Measurements from ENCODE around the gene CTDP1.

Gene CTDP1

DNA sequence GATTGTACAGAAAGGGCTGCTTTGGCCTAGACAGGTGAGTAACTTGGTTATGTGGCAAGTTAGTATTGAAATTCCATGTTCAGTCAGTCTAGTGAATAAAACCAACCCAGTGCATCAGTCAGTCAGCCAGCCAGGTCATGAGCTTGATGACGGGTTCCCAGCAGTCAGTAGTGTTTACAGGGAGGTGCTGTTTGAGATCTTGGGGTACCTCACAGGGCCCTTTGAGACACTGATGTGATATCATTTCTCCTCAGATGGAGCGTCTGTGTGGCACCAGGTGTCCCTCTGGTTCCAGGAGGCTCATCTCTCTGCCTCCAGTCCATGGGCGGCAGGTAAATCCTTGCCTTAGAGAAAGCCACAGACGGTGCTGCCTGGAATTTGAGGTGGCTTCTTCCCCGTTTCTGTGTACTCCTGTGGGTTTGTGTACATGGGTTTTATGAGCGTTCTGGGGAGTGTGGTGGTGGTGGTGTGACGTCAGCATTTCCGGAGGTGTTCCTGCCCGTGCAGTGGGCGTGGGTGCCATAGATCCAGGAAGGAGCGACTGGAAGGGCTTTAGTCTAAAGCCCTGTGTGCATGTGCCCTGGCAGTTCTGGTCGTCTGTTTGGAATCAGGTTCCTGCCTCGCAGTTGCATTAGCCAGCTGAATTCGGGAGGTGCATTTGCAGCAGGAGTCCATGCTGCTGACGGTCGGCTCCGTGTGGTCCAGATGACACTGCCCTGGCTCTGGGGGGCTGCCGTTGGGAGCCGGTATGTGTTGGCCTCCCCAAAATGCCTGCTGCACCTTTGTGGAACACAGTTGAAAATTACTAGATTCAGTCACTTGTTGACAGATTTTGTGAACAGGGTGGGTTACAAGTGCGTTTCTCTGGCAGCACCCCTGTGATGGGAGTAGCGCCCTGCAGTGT lies 2.1 kb downstream of the CTDP1 start:
- no peak for DNase-seq (ENCODE audit: low read depth)

DNA sequence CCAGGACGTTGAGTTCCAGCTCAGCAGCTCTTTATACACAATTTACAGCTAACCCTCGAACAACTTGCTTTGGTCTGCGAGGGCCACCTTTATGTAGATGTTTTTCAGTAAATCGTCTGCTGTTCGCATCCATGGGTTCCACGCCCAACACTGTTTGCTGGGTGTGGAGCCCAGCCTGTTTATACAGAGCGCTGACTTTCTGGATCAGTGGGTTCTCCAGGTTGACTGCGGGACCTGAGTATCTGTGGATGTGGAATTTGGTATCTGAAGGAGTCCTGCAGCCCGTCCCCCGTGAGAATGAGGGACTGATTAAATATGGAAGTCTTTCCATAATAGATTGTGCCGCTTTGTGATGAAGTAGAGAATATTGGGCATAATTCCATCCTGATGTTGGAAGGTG lies 2.9 kb downstream of the CTDP1 start:
- no peak for DNase-seq (ENCODE audit: low read depth)

DNA sequence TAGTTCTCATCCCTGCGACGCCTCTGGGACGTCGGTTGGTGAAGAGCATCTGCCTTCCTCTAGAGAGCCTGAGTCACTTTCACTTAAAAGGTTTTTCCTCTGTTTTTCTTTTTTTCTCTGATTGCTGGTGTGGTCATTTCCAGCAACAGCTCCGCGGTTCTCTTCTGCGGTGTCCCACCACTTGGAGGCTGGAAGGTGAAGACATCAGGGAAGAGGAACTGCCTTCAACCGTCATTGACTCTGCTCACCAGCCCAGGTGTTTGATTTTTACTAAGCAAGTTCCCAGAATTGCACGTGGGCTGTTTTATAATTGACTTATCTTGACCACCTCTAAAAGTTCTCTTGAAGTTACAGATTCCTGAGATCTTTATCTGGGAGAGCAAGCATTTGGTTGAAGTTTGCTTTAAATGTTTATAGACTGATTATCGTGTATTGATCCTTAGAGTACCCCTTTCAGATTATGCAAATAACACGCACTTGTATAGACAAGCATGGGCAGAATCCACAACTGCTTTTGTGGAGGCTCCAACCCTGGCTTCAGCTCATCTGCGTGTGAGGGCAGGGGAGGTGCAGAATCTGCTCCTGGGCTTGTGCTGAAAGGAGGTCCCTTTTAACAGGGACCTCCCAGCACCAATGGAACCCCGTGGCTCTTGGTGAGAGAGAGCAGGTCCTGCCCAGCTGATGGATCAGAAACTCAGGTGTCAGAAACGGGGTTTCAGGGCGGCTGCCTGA lies 3.5 kb downstream of the CTDP1 start:
- no peak for DNase-seq (ENCODE audit: low read depth)

DNA sequence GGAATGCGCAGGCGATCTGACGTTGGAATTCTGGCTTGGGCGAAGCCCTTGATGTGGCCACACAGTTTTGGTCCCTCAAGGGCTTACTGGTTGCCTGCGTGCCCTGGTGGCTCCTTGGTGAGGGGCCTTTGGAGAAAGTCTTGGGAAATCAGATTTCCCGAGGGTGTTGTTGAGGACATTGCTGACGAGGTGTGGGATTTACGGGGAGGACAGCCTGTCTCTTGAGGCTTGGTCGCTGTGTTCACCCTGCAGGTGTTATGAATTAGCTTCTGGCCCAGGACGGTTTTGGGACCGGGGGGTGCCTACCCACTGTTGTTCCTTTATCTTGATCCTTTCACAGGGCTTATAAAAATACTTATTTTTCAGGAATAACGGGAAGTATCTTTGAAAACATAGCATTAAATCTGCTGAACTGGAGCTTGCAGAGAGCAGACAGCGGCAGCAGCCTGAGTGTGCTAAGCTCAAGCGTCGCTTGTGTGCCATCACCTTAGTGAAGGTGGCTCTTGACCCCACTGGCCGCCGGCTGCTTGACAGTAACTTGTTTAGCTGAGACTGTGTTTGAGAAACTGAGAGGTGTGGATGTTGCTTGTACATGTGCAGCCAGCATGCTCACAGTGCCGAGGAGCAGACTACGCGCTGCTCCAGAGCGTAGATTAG lies 4.2 kb downstream of the CTDP1 start:
- no peak for DNase-seq (ENCODE audit: low read depth)

DNA sequence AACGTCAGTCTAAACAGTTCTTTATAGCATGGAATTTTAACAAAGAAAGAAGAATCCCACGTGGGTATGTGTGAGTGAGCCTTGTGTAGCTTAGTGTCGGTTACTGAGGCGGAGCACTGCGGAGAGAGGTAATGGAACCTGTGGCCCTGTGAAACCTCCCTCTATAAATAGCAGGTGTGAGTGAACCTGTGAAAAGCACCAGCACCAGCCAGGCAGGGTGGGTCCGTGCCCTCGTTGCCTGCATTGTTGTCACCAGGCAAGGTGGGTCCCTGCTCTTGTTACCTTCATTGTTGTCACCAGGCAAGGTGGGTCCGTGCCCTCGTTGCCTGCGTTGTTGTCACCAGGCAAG lies 4.7 kb downstream of the CTDP1 start:
- no peak for DNase-seq (ENCODE audit: low read depth)

DNA sequence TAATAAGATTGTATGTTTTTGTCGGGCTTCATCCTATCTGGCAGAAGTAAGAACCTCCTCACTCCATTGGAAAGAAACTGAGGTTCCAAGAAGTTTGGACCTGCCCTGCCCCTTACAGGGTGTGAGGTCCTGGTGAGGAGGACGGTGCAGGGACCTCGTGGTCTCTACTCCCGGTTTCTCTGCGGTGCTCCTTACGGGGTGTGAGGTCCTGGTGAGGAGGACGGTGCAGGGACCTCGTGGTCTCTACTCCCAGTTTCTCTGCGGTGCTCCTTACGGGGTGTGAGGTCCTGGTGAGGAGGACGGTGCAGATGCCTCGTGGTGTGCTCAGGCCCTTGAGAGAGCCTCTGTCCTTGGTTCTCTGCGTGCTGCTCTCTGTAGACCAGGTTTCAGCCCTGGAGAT lies 5.2 kb downstream of the CTDP1 start:
- DNase-seq (ENCODE audit: low read depth) = no peak

DNA sequence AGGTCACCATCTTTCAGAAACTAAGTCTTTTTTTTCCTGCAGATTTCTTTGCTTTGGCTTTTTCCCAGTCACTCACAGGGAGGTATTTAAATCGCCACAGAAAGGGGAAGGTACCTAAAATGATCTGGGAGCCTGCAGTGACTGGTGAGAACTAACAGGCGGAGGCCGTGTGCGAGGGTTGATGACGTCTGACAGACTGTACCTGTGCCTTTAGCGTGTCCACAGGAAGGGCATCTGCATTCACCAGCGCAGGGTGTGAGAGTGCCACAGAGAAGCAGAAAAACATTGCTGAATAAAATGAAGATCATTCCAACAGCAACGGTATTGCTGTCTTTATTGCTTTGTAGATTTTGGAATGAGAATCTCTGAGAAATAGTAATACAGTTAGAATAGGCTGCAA lies 5.7 kb downstream of the CTDP1 start:
- DNase-seq (ENCODE audit: low read depth) = no peak

DNA sequence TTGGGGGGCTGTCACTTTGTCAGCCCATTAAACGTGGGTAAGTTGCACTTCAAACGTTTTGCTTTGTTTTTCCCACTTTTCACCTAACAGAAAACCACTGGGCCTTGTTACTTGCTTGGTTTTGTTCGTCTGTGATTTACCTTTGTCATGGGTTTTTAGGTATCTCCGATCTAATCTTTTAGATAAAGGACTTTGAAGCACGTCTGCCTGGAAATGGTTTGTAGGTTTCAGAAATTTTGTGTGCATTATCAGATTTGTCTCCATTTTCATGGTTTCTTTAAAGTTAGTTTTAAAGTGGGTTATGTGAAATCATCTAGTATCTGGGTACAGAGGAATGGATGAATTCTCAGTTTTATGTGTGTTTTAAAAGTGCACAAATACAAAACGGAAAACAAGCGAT lies 6.4 kb downstream of the CTDP1 start:
- DNase-seq (ENCODE audit: low read depth) = no peak

DNA sequence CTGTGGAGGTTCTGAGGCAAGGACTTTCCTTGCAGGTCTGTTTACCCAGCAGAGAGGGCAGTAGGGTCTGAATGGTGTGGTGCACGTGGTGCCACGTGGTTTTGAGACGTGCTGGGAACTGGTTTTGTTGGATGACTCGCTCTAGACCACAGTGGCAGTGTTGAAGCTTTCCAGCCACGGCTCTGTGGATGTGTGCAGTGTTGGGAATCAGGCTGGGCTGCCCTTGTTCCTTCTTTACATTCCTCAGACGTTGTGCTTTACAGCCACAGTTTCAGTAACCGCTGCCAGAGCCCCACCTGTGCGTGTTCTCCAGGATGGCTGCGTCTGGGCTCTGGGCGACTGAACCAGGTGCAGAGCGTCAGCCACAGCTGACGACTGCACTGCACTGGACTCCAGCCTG lies 8.2 kb downstream of the CTDP1 start:
- peak; percentile 48 for DNase-seq (ENCODE audit: low read depth)

DNA sequence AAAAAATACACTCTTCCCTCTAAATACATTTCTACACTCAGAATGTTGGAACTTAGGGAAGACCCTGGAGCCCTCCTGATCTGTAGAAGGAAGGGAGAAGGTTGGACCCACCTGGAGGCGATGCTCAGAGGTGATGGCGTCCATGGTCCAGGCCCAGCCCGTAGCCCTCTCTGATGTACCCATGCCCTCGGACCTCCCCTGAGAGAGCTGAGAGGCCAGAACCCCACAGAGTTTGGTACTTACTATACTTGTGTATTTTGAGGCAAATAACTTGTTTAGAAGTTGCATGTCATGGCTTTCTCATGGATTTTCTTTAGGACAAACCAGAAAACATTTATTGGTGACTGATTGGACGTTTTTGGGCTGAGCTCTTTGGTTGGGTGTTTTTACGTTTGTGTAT lies 10.5 kb downstream of the CTDP1 start:
- DNase-seq (ENCODE audit: low read depth) = no peak

DNA sequence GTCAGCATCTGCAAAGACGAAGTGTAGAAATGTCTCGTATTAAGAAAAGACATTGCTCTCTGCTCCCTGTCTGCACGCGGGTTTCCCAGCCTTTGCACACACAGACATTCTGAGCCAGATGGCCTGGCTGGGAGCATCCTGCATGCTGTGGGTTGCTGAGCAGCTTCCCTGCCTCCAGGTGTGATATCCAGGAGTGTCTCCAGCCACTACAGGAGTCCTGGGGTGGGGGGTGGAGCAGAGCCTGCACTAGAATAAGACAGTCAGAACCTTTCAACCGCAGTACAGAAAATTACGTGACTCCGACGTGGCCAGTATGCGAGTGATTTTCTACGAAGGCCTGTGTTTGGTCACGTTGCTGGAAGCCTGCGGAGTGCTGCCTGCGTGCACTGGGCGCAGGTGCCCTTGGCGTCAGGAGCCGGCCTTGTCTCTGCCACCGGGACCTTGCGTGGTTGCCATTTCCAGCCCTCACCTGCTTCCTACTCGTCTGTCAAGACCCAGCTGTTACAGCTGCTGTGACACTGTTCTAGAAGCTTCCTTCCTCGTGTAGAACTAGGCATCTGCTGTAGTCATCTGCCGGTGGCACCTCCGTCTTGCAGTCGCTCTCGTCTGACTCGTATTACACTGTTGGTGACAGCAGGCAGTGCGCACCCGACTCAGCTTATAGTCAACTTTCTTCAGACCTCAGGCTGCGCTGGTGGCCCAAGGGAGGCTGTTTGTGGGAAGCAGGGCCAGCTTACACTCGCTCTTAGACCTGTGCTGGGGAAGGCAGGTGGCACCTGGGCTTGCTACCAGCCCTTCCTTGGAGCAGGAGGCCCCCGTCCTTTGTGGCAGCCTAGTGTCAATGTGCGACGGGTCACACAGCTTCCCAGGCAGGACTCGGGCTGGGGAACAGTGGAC lies 11.2 kb downstream of the CTDP1 start:
- no peak for DNase-seq (ENCODE audit: low read depth)

DNA sequence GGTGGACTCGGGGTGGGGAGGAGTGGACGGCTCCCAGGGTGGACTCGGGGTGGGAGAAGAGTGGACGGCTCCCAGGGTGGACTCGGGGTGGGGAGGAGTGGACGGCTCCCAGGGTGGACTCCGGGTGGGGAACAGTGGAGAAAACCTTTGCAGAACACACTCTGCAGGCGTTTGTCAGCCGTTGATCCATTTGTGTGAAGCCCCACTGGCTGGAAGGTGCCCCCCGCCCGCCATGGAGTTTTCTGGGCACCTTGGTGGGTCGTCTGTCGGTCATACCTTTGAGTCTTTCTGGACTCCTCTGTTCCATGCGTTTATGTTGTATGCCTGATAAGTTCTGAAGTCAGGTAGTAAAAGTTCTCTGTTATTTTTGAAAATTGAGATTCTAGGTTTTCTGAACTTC lies 12.5 kb downstream of the CTDP1 start:
- no peak for DNase-seq (ENCODE audit: low read depth)

DNA sequence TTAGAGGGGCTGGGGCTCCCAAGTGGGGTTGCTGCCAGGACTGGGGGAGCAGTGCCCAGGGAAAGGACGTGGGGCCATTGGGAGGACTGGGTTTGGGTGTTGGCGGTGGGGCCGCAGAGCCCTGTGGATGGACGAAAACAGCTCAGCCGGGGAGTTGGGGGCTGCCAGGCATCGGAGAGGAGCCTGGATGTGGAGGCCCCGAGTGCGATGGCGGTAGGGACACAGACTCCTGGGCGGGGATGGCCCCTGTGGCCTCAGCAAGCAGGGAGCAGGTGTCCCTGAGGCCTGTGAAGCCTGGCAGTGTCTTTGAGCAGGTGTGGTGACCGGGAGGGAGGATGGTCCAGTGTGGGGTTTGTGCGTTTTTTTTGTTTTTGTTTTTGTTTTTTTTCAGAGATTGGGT lies 13.3 kb downstream of the CTDP1 start:
- no peak for DNase-seq (ENCODE audit: low read depth)

DNA sequence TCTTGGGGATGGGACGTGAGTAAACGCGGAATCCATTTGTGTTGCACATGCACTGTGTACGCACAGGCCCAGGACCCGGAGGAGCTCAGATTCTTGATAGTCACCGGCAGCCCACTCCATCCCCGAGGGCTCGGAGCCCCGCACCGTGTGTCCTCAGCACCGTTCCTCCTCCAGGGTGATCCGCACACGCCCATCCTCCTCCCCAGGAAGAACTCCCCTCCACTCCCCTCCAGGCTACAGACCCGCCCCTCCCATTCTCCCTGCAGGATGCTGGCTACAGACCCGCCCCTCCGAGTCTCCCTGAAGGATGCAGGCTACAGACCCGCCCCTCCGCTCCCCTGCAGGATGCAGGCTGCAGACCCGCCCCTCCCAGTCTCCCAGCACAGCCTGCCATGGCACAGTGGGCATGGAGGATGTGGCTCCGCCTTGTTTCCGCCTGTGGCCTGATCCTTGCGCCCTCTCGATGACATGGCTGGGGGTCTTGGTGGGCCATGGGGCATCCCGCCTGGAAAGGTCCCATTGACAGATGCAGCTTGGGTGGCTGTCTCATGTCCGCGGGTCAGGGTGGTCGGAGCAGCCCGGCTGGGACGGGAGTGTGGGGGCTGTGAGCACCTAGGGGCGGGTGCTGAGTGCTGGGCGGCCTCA lies 14.1 kb downstream of the CTDP1 start:
- DNase-seq (ENCODE audit: low read depth) = no peak

DNA sequence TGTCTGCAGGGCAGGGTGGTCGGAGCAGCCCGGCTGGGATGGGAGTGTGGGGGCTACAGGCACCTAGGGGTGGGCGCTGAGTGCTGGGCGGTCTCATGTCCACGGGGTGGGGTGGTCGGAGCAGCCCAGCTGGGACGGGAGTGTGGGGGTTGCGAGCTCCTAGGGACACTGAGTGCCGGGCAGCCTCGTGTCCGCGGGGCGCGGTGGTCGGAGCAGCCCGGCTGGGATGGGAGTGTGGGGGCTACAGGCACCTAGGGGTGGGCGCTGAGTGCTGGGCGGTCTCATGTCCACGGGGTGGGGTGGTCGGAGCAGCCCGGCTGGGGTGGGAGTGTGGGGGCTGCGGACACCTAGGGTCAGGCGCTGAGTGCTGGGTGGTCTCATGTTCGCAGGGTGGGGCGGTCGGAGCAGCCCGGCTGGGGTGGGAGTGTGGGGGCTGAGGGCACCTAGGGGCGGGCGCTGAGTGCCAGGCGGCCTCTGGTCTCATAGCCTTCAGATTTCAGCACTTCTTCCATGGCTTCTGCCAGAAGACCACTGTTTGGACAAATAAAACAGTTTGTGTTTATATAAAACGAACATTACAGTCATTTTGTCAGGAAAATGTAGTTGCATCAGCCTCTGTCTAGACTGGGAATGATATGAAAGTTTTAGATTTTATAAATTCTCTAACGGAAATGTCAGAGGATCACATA lies 14.7 kb downstream of the CTDP1 start:
- peak; percentile 24 for DNase-seq (ENCODE audit: low read depth)

DNA sequence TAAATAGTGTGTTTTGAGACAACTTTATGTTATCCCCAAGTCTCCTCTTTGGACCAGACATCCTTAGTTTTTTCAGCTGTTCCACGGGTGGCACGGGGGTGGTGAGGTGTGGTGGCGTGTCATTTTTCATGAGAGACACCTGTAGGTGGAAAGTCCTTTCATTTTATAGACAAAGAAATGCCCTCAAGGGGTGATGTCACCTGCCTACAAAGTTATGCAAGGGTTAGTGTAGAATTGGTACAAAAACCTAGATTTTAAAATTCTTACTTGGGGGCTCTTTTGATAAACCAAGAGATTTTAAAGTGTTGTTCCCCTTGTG lies 15.3 kb downstream of the CTDP1 start:
- DNase-seq (ENCODE audit: low read depth) = no peak

DNA sequence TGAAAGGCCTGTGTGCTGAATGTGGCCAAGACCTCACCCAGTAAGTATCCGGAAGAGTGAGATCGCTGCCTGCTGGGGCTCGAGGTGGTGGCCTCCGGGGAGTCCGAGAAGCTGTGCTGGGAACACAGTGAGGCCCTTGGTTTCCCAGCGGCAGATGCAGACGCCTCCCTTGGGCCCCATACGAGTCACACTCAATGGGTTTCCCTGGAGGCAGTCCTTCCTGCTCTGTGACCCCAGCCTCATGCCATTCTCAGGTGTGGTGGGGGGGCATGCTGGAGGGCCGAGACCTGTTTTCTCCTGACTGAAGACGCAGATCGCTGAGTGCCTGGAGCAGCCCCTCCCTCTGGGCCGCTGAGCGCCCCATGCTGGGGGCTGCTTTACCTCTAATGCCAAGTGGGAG lies 15.7 kb downstream of the CTDP1 start:
- peak; percentile 31 for DNase-seq (ENCODE audit: low read depth)

DNA sequence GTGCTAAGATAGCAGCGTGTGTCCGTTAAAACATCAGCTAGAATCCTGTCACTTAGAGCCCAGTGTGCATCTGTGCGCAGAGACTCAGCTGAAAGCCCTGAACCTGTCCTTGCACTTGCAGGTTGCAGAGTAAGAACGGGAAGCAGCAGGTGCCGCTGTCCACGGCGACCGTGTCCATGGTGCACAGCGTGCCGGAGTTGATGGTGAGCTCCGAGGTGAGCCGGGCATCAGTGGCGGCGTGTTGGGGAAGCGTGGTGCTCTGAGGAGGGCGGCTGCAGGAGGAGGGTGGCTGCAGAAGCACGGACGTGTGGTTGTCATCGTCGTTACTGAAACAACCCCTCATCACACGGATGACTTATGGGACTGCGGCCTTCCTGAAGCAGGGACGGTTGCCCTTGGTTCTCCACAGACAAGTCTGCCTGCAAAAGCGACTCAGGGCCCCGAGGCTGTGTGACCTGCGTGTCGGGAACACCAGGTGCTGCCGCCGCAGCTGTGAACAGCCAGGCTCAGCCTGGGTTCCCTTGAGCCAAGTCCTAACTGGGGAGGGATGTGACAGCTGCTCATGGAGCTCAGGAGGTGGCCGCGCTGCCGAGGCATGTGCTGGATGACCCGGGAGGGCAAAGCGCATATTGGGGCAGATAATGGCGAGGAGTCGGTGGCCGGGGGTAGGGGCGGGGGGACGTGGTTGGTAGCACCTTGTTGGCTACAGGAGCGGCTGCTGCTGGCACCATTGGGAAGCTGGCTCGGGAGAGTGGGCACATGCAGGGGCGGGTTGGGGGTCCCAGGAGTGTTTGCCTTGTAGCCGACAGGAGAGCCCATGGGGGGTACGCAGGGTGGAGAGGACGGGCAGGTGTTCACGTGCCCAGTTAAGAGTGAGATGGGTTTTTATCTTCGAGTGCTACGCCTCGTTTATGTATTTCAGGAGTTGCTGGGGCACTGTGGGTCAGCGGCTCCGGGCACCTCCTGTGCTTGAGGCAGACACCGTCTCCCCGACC lies 16.6 kb downstream of the CTDP1 start:
- no peak for DNase-seq (ENCODE audit: low read depth)

DNA sequence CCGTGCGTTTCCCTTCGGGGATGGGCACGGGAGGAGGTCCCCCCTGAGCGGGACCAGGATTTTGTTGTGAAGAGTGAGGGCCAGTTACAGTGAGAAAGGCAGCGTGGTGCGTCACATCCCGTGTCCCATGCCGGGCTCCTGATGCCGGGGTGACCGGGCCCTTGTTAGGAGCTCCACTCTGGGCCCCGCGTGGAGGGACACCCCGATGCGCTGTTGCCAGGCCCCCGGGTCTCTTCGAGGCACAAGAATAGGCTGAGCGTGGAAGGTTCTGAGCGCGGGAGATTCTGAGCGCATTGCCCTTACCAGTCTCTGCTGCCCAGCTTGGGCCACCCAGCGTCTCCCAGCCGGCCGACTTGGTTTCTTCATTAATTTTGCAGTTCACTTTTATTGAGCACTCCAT lies 17.6 kb downstream of the CTDP1 start:
- DNase-seq (ENCODE audit: low read depth) = no peak

DNA sequence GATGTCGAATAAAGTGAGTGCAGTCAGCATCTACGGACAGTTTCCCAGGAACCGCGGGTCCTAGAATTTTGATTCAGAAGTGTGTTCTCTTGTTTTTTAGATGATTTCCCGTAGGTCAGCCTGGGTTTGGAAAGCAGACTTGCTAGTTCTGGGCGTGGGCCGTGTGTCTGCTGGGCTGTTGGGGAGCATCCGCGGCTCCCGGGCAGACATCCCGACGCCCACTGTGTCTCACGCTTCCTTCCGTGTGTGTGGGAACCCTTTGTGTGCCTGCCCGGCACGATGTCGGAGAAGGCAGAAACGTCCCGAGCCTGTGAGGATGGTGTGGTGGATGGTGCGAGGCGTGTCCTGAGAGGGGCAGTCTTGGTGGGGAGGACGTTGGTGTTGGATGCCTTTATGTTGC lies 18.4 kb downstream of the CTDP1 start:
- DNase-seq (ENCODE audit: low read depth) = no peak
